ENCODE data around the gene PIBF1. TPM values are rescaled to one million over a fixed set of nuclear protein-coding genes. Genes with fewer than 3 reads are reported as not detected.
"Not testable (repeated sequence)": the region's sequence is repeated elsewhere in the genome, so short reads cannot be mapped to it uniquely, and the experiment has no call there.

The PIBF1 gene
- total RNA-seq, 2 donors from 2014 or later, result 19.9 to 24.9 TPM

- WGBS, result 71% methylated on average over 1 of the region's 1 CpG
These were observed 150.3 kb downstream of the PIBF1 start for GRCh38 chr13:72932250-72932649.

GRCh38 chr13:72946267-72946666 lies 164.3 kb downstream of the PIBF1 start:
- H3K36me3 ChIP-seq; H3K27me3 ChIP-seq (replicated peaks; ENCODE audit: insufficient read depth); intact Hi-C loops (cut with DNase I); H3K9me3 ChIP-seq; H3K4me1 ChIP-seq (replicated peaks); H3K4me3 ChIP-seq; H3K27ac ChIP-seq; DNase-seq (ENCODE audit: low spot score): not testable (repeated sequence)
- 100% methylated on average over 2 of the region's 2 CpGs for WGBS

More at GRCh38 chr13:72932250-72932649, 150.3 kb downstream of the PIBF1 start:
- no peak for DNase-seq (ENCODE audit: low spot score)
- H3K27me3 ChIP-seq (replicated peaks; ENCODE audit: insufficient read depth), result no peaks in the 10 kb centered on the region
- no peak overlapping the region for H3K27ac ChIP-seq
- intact Hi-C loops (cut with DNase I), result no loop called here
- no peaks in the 10 kb centered on the region for H3K9me3 ChIP-seq
- no peaks in the 10 kb centered on the region for H3K36me3 ChIP-seq
- no peaks in the 10 kb centered on the region for H3K4me1 ChIP-seq (replicated peaks)
- TF ChIP-seq CTCF (IDR thresholded peaks at IDR 0.05) (no peak), POLR2AphosphoS5 (IDR thresholded peaks at IDR 0.05) (no peak), POLR2A (IDR thresholded peaks at IDR 0.05) (no peak)
- no peak overlapping the region for H3K4me3 ChIP-seq

- no peak overlapping the region for H3K4me3 ChIP-seq
- no peaks in the 10 kb centered on the region for H3K36me3 ChIP-seq
- intact Hi-C loops (cut with DNase I), result no loop called here
- H3K4me1 ChIP-seq (replicated peaks), result peaks cover 2% of the 10 kb centered on the region
- no peaks in the 10 kb centered on the region for H3K9me3 ChIP-seq
- no peak overlapping the region for H3K27ac ChIP-seq
- no peaks in the 10 kb centered on the region for H3K27me3 ChIP-seq (replicated peaks; ENCODE audit: insufficient read depth)
- DNase-seq (ENCODE audit: low spot score), result no peak
- no peak for TF ChIP-seq POLR2A (IDR thresholded peaks at IDR 0.05)
- no peak for TF ChIP-seq CTCF (IDR thresholded peaks at IDR 0.05)
- no peak for TF ChIP-seq POLR2AphosphoS5 (IDR thresholded peaks at IDR 0.05)
- WGBS, result 89% methylated on average over 1 of the region's 1 CpG
These were observed 170.7 kb downstream of the PIBF1 start for GRCh38 chr13:72952529-72953141.

- no peak for TF ChIP-seq POLR2A (IDR thresholded peaks at IDR 0.05)
- TF ChIP-seq POLR2AphosphoS5 (IDR thresholded peaks at IDR 0.05), result no peak
- TF ChIP-seq CTCF (IDR thresholded peaks at IDR 0.05), result no peak
- Histone ChIP-seq H3K4me1 (replicated peaks) (peaks cover 2% of the 10 kb centered on the region), H3K27ac (no peak overlapping the region), H3K36me3 (no peaks in the 10 kb centered on the region), H3K9me3 (no peaks in the 10 kb centered on the region), H3K4me3 (no peak overlapping the region), H3K27me3 (replicated peaks; ENCODE audit: insufficient read depth) (no peaks in the 10 kb centered on the region)
- WGBS, result 66% methylated on average over 6 of the region's 6 CpGs
- intact Hi-C loops (cut with DNase I), result no loop called here
- peak; percentile 12 for DNase-seq (ENCODE audit: low spot score)
These were observed 171.5 kb downstream of the PIBF1 start for GRCh38 chr13:72953391-72953965.

- Histone ChIP-seq H3K4me1 (replicated peaks) (peaks cover 3% of the 10 kb centered on the region), H3K9me3 (no peaks in the 10 kb centered on the region), H3K27ac (peak overlapping the region in 1 of 2 donors; percentile 9), H3K27me3 (replicated peaks; ENCODE audit: insufficient read depth) (no peaks in the 10 kb centered on the region), H3K4me3 (no peak overlapping the region), H3K36me3 (no peaks in the 10 kb centered on the region)
- no peak for DNase-seq (ENCODE audit: low spot score)
- TF ChIP-seq CTCF (IDR thresholded peaks at IDR 0.05) (no peak), POLR2A (IDR thresholded peaks at IDR 0.05) (no peak)
- 72% methylated on average over 1 of the region's 1 CpG for WGBS
- intact Hi-C loops (cut with DNase I), result no loop called here
These were observed 177.7 kb downstream of the PIBF1 start for GRCh38 chr13:72959643-72960042.
